Gastrocnemius medialis (tissue), 4 donors: Measurements from ENCODE around the gene RSAD1. TPM values are rescaled to one million over a fixed set of nuclear protein-coding genes. Genes with fewer than 3 reads are reported as not detected.
A peak's percentile ranks its signal among the peaks of the same experiment; 100 is the strongest.

Source experiments
- ATAC-seq, 2 donors: fragments of 150-250 bp; one replicate each; pipeline ENCODE4 v1.9.1; 2016
- DNase-seq, 2 donors: peaks; one replicate each; pipeline ENCODE4 v3.0.0-alpha.2; 2019
- H3K27ac ChIP-seq, 4 donors: fragments of 200-600 bp; sonication (generic); 1 replicate in 1 of 4; 2 replicates in 3 of 4; pipeline ENCODE4 v1.5.1; 2016 to 2018; ENCODE audit warnings: mild to moderate bottlenecking in 2 of 4, moderate library complexity in 1 of 4
- H3K27me3 ChIP-seq, 3 donors: fragments of 200-600 bp; sonication (generic) in 2 of 3; 1 replicate in 1 of 3; 2 replicates in 2 of 3; pipeline versions ENCODE4 v1.5.1 to v1.6.0; 2016 to 2019; ENCODE audit warnings: mild to moderate bottlenecking in 1 of 3, moderate library complexity in 1 of 3
- H3K36me3 ChIP-seq, 2 donors: fragments of 200-600 bp; sonication (generic) in 1 of 2; one replicate each; pipeline ENCODE4 v1.5.1; 2017 to 2018
- H3K4me1 ChIP-seq, 2 donors: fragments of 200-600 bp; sonication (generic) in 1 of 2; one replicate each; pipeline ENCODE4 v1.5.1; 2016 to 2017; ENCODE audit warnings: mild to moderate bottlenecking in 2 of 2
- H3K4me3 ChIP-seq, 4 donors: fragments of 200-600 bp; sonication (generic) in 3 of 4; 1 replicate in 1 of 4; 2 replicates in 3 of 4; pipeline ENCODE4 v1.5.1; 2016 to 2019; ENCODE audit warnings: mild to moderate bottlenecking in 2 of 4
- H3K9me3 ChIP-seq, 3 donors: fragments of 200-600 bp; sonication (generic) in 2 of 3; 1 replicate in 1 of 3; 2 replicates in 2 of 3; pipeline ENCODE4 v1.5.1; 2016 to 2019
- POLR2A ChIP-seq, 2 donors: fragments of 450-650 bp; IDR thresholded peaks; one replicate each; pipeline ENCODE4 v1.6.1; 2017; ENCODE audit warnings: antibody characterized with exemption in 2 of 2, mild to moderate bottlenecking in 2 of 2, moderate library complexity in 2 of 2
- in situ Hi-C, 4 donors: fragments of 200-750 bp; cut with MboI; loops; one replicate each; pipeline versions ENCODE4 v1.15.0 to v1.8.0; 2017; ENCODE audit warnings: low sequenced_read_pairs in 4 of 4
- intact Hi-C: fragments of 100-400 bp; cut with DNase I; formaldehyde crosslinking; loops from one replicate; pipeline ENCODE4 v1.15.1; 2023; ENCODE audit warnings: low total_unique reads
- total RNA-seq, 4 donors: library from RNA; depleted of rRNA; stranded (reverse); fragments of >200 nt; gene quantifications; one replicate each; pipeline versions ENCODE4 v1.1.0 to v1.2.3, GENCODE V29; 2016
- TF ChIP-seq, protein P1 (sequence below), 5 experiments: fragments of 450-650 bp in 3 of 5; fragments of 200-600 bp in 2 of 5; sonication (generic) in 2 of 5; IDR thresholded peaks in 4 of 5; conservative IDR thresholded peaks in 1 of 5; 1 replicate in 4 of 5; 2 replicates in 1 of 5; pipeline ENCODE4 v1.5.1; 2016 to 2019; ENCODE audit warnings: antibody characterized with exemption in 5 of 5, mild to moderate bottlenecking in 3 of 5, moderate library complexity in 3 of 5

Gene RSAD1
- total RNA-seq, 4 donors from 2014 or later: 27.1 to 67.4 (median 52.7) TPM

GRCh38 chr17:50522766-50523165 is 44.1 kb downstream of the RSAD1 start:
- no peaks in the 10 kb centered on the region for H3K4me1 ChIP-seq
- peak; percentile 81 to 89 for ATAC-seq

GRCh38 chr17:50523208-50523607 is 44.5 kb downstream of the RSAD1 start:
- Histone ChIP-seq H3K4me3 (no peak overlapping the region), H3K27me3 (no peaks in the 10 kb centered on the region), H3K4me1 (no peaks in the 10 kb centered on the region), H3K36me3 (no peaks in the 10 kb centered on the region), H3K27ac (peak overlapping the region in 3 of 4 donors; percentile 30 to 59 (median 43)), H3K9me3 (no peaks in the 10 kb centered on the region)
- in situ Hi-C loops: no loop called here
- intact Hi-C loops: no loop called here
- TF ChIP-seq, protein P1, sequence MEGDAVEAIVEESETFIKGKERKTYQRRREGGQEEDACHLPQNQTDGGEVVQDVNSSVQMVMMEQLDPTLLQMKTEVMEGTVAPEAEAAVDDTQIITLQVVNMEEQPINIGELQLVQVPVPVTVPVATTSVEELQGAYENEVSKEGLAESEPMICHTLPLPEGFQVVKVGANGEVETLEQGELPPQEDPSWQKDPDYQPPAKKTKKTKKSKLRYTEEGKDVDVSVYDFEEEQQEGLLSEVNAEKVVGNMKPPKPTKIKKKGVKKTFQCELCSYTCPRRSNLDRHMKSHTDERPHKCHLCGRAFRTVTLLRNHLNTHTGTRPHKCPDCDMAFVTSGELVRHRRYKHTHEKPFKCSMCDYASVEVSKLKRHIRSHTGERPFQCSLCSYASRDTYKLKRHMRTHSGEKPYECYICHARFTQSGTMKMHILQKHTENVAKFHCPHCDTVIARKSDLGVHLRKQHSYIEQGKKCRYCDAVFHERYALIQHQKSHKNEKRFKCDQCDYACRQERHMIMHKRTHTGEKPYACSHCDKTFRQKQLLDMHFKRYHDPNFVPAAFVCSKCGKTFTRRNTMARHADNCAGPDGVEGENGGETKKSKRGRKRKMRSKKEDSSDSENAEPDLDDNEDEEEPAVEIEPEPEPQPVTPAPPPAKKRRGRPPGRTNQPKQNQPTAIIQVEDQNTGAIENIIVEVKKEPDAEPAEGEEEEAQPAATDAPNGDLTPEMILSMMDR (IDR thresholded peaks at IDR 0.05 in 4 of 5, conservative IDR thresholded peaks at IDR 0.05 in 1 of 5): no peak
- TF ChIP-seq POLR2A (IDR thresholded peaks at IDR 0.05): no peak
- DNase-seq: no peak
- peak; percentile 50 to 66 for ATAC-seq

More at GRCh38 chr17:50522766-50523165, 44.1 kb downstream of the RSAD1 start:
- H3K9me3 ChIP-seq: no peaks in the 10 kb centered on the region
- H3K27ac ChIP-seq: peak overlapping the region in 3 of 4 donors; percentile 30 to 59 (median 43)
- in situ Hi-C loops: no loop called here
- DNase-seq: peak; percentile 21 to 29
- no peaks in the 10 kb centered on the region for H3K36me3 ChIP-seq
- no peak overlapping the region for H3K4me3 ChIP-seq
- no peaks in the 10 kb centered on the region for H3K27me3 ChIP-seq
- intact Hi-C loops: no loop called here
- TF ChIP-seq POLR2A (IDR thresholded peaks at IDR 0.05): no peak
- TF ChIP-seq, protein P1 (IDR thresholded peaks at IDR 0.05 in 4 of 5, conservative IDR thresholded peaks at IDR 0.05 in 1 of 5): no peak

- in situ Hi-C loops: loop anchor here in 2 of 4 donors (25.0 kb wide), 2 partner anchors 112 to 312 kb away; partner anchors contain the start of genes ABCC3 (in 1 of the 2) and WFIKKN2 (in 1 of the 2)
Observed at GRCh38 chr17:50524838-50525237, 46.2 kb downstream of the RSAD1 start.

DNA sequence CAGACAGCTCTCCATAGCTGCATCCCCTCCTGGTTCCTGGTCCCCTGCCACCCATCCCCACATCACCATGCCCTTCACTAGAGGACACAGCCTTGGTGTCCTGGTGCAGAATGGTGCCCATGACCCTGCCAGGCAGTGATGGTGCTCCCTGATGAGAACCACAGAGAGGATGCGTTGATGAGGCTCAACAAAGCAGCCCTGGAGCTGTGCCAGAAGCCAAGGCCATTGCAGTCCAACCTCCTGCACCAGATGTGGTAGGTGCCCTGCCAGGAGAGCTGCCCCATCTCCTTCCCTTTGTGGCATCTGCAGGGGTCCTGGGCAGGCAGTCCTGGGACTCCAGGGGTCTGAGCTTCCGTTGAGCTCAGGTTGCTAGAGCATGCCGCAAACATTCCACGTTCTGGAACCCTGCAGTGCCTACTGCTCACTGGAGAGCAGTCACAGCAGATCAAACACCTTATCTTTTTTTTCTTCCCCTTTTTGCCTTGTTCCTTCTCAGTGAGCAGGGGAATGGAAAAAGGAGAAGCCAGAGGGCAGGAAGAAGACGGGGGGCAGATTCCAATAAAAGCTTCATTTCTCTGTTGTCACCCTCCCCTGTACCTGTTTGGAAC is 48.6 kb downstream of the RSAD1 start:
- Histone ChIP-seq H3K27ac (no peak overlapping the region), H3K36me3 (no peaks in the 10 kb centered on the region), H3K9me3 (no peaks in the 10 kb centered on the region), H3K4me3 (no peak overlapping the region), H3K4me1 (peaks cover 0 to 2% of the 10 kb centered on the region in 2 donors), H3K27me3 (peaks cover 8 to 18% (median 11%) of the 10 kb centered on the region in 3 donors)
- TF ChIP-seq POLR2A (IDR thresholded peaks at IDR 0.05): no peak
- TF ChIP-seq, protein P1 (IDR thresholded peaks at IDR 0.05 in 4 of 5, conservative IDR thresholded peaks at IDR 0.05 in 1 of 5): no peak
- no peak for DNase-seq
- intact Hi-C loops (no loop called here), in situ Hi-C loops (loop anchor here in 2 of 4 donors (25.0 kb wide), 2 partner anchors 110 to 310 kb away; partner anchors contain the start of genes ABCC3 (in 1 of the 2) and WFIKKN2 (in 1 of the 2))
- ATAC-seq: no peak

More at GRCh38 chr17:50524838-50525237, 46.2 kb downstream of the RSAD1 start:
- TF ChIP-seq, protein P1 (IDR thresholded peaks at IDR 0.05 in 4 of 5, conservative IDR thresholded peaks at IDR 0.05 in 1 of 5): no peak
- TF ChIP-seq POLR2A (IDR thresholded peaks at IDR 0.05): no peak
- no peak overlapping the region for H3K27ac ChIP-seq
- no peaks in the 10 kb centered on the region for H3K27me3 ChIP-seq
- H3K9me3 ChIP-seq: no peaks in the 10 kb centered on the region
- H3K36me3 ChIP-seq: no peaks in the 10 kb centered on the region
- DNase-seq (no peak), ATAC-seq (no peak)
- no peaks in the 10 kb centered on the region for H3K4me1 ChIP-seq
- intact Hi-C loops: no loop called here
- no peak overlapping the region for H3K4me3 ChIP-seq
